Adrenal gland (tissue), 12 donors: Measurements from ENCODE around the gene RFWD3. TPM values are rescaled to one million over a fixed set of nuclear protein-coding genes. Genes with fewer than 3 reads are reported as not detected.

Experiments
- DNase-seq, 7 donors: peaks; one replicate each; pipeline ENCODE4 v3.0.0-alpha.2; 2019 to 2020
- H3K27ac ChIP-seq, 5 donors: fragments of 200-600 bp; sonication (generic) in 4 of 5; 1 replicate in 3 of 5; 2 replicates in 2 of 5; pipeline versions ENCODE4 v1.5.1 to v1.8.0; 2016 to 2020; ENCODE audit warnings: mild to moderate bottlenecking in 1 of 5
- H3K27me3 ChIP-seq: fragments of 200-600 bp; 2 replicates; pipeline ENCODE4 v1.8.0; 2021
- H3K36me3 ChIP-seq, 2 donors: fragments of 200-600 bp; replicated peaks in 1 of 2; 1 replicate in 1 of 2; 2 replicates in 1 of 2; pipeline versions ENCODE4 v1.5.1 to v1.8.0; 2018 to 2022
- H3K4me1 ChIP-seq, 2 donors: fragments of 200-600 bp; replicated peaks in 1 of 2; 1 replicate in 1 of 2; 2 replicates in 1 of 2; pipeline versions ENCODE4 v1.5.1 to v1.8.0; 2018 to 2021
- H3K4me3 ChIP-seq, 4 donors: fragments of 200-600 bp; sonication (generic) in 3 of 4; one replicate each; pipeline ENCODE4 v1.5.1; 2016 to 2018
- H3K9me3 ChIP-seq, 3 donors: fragments of 200-600 bp; sonication (generic) in 1 of 3; replicated peaks in 1 of 3; 1 replicate in 2 of 3; 2 replicates in 1 of 3; pipeline versions ENCODE4 v1.5.1 to v1.8.0; 2016 to 2021
- POLR2A ChIP-seq, 2 donors: fragments of 450-650 bp; IDR thresholded peaks; one replicate each; pipeline ENCODE4 v1.6.1; 2017; ENCODE audit warnings: antibody characterized with exemption in 2 of 2, mild to moderate bottlenecking in 2 of 2, moderate library complexity in 1 of 2
- WGBS, 4 donors: extraction: QIAGEN DNeasy Blood & Tissue Kit in 2 of 4; methylation state at CpG; one replicate each; pipeline versions ENCODE4 v1.1.5 to v1.1.7; 2013 to 2017; 5-methylcytosine and 5-hydroxymethylcytosine counted together
- intact Hi-C, 2 donors: fragments of 100-400 bp; cut with DNase I; formaldehyde crosslinking; loops; one replicate each; pipeline versions ENCODE4 v1.14.1 to v1.15.0; 2022 to 2023
- polyA plus RNA-seq, 3 donors: library from polyadenylated mRNA; stranded (reverse); fragments of 200-250 nt in 2 of 3; fragments of 350-450 nt in 1 of 3; fragmentation: Illumina TruSeq in 1 of 3; extraction: RNeasy Lipid Tissue Mini Kit (QIAGEN cat#74804) in 1 of 3; gene quantifications; one replicate each; pipeline ENCODE4 v1.2.3, GENCODE V29; 2013 to 2014
- total RNA-seq, 9 donors: library from RNA; depleted of rRNA in 4 of 9; stranded (reverse); fragments of >200 nt in 4 of 9; fragments of 120-200 nt in 1 of 9; fragmentation: NEBNext Ultra II Directional in 1 of 9; extraction: Animal tissue kit (Norgen Biotek cat#: 25700) in 1 of 9; gene quantifications; one replicate each; pipeline versions ENCODE4 v1.1.0 to v1.2.4, GENCODE V29; 2013 to 2023
- TF ChIP-seq, protein P1 (sequence below), 6 experiments: fragments of 450-650 bp in 4 of 6; fragments of 200-600 bp in 2 of 6; sonication (generic) in 1 of 6; IDR thresholded peaks; 1 replicate in 5 of 6; 2 replicates in 1 of 6; pipeline versions ENCODE4 v1.5.1 to v1.8.0; 2016 to 2021; ENCODE audit warnings: antibody characterized with exemption in 6 of 6, mild to moderate bottlenecking in 2 of 6, moderate library complexity in 1 of 6
- donor health status: healthy with polysubstance abuse.
- donor health status: Bipolar disorder and iron deficiency.
- donor health status: DM: yes; HTN: yes; CAD: no.
- donor health status: DM: no; HTN: no; CAD: no.
- donor health status: DM: no; HTN: no; CAD: no.
- donor health status: DM: yes; HTN: yes; CAD: no.

Gene RFWD3
- total and polyA plus RNA-seq, 12 donors, result 2.6 to 27.1 (median 11.9) TPM

DNA sequence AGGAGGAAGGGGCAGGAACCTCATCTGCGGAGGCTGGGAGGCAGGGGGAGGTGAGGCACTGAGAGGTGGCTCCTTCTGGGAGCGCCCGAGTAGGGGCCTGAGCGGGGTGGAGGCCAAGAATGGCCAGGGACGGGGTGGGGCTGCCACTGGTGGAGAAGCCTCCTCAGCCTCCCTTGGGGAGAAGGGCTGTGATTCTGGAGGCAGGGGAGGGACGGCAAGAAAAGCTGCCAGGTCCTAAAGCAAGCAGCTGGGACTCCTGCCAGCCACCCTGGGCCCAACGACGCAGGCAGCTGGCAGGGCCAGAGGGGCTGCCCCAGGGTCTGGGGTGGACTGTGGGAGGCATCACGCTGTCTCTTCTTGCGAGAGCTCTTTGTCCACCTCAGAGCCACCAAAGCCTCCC lies 46.6 kb upstream of the RFWD3 start:
- no peak overlapping the region for H3K27ac ChIP-seq
- 66 to 90% (median 86%) methylated on average over 6 to 10 of the region's 10 CpGs for WGBS, 4 donors
- no peaks in the 10 kb centered on the region for H3K9me3 ChIP-seq
- intact Hi-C loops, result loop anchor here in 1 of 2 donors (10.0 kb wide), 1 partner anchor 61 kb away; the partner anchor contains the start of gene FA2H
- H3K27me3 ChIP-seq, result no peaks in the 10 kb centered on the region
- H3K36me3 ChIP-seq, result no peaks in the 10 kb centered on the region
- H3K4me3 ChIP-seq, result no peak overlapping the region
- no peaks in the 10 kb centered on the region for H3K4me1 ChIP-seq
- TF ChIP-seq POLR2A (IDR thresholded peaks at IDR 0.05), result no peak
- TF ChIP-seq, protein P1, sequence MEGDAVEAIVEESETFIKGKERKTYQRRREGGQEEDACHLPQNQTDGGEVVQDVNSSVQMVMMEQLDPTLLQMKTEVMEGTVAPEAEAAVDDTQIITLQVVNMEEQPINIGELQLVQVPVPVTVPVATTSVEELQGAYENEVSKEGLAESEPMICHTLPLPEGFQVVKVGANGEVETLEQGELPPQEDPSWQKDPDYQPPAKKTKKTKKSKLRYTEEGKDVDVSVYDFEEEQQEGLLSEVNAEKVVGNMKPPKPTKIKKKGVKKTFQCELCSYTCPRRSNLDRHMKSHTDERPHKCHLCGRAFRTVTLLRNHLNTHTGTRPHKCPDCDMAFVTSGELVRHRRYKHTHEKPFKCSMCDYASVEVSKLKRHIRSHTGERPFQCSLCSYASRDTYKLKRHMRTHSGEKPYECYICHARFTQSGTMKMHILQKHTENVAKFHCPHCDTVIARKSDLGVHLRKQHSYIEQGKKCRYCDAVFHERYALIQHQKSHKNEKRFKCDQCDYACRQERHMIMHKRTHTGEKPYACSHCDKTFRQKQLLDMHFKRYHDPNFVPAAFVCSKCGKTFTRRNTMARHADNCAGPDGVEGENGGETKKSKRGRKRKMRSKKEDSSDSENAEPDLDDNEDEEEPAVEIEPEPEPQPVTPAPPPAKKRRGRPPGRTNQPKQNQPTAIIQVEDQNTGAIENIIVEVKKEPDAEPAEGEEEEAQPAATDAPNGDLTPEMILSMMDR (IDR thresholded peaks at IDR 0.05), result no peak
- DNase-seq, result no peak

DNA sequence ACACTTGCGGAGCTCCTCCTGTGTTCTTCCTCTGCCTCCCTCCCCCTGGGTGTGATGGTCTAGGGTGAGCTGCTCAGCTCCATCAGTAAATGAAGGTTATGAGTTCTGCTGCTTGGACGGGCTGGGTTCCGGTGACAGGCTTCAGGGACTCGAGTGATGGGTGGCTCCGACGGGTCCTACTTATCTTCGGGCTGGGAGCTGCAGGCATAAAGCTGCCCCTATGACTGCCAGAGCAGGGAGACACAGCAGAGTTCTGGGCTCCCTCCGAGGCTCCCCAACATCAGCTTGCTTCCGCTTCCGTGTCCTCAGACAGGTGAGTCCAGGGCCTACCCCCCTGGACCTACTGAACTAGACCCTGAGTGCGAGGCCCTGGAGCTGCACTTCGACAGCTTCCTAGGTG lies 45.3 kb upstream of the RFWD3 start:
- Histone ChIP-seq H3K27ac (no peak overlapping the region), H3K36me3 (no peaks in the 10 kb centered on the region), H3K4me1 (no peaks in the 10 kb centered on the region), H3K4me3 (no peak overlapping the region), H3K27me3 (no peaks in the 10 kb centered on the region), H3K9me3 (no peaks in the 10 kb centered on the region)
- intact Hi-C loops, result loop anchor here in 1 of 2 donors (10.0 kb wide), 1 partner anchor 63 kb away; the partner anchor contains the start of gene FA2H
- TF ChIP-seq, protein P1 (IDR thresholded peaks at IDR 0.05), result no peak
- no peak for TF ChIP-seq POLR2A (IDR thresholded peaks at IDR 0.05)
- no peak for DNase-seq
- 68 to 95% (median 91%) methylated on average over 6 to 12 of the region's 12 CpGs for WGBS, 4 donors

DNA sequence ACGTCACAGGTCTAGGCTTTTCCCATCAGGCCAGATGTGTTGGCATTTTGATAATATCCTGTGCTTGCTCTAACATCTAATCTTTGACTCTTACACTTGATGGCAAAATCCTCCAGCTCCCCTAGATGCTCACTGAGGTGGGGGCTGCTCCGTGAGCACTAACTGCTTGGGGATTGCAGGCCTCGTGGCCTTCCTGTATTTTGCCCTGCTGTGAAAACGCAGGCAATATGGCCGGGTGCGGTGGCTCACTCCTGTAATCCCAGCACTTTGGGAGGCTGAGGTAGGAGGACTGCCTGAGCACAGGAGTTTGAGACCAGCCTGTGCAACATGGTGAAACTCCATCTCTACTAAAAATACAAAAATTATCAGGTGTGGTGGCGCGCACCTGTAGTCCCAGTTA lies 43.7 kb upstream of the RFWD3 start:
- WGBS, 4 donors, result 91 to 97% (median 93%) methylated on average over 8 of the region's 8 CpGs
- no peaks in the 10 kb centered on the region for H3K27me3 ChIP-seq
- no peaks in the 10 kb centered on the region for H3K36me3 ChIP-seq
- intact Hi-C loops, result loop anchor here in 1 of 2 donors (10.0 kb wide), 1 partner anchor 64 kb away; the partner anchor contains the start of gene FA2H
- no peaks in the 10 kb centered on the region for H3K4me1 ChIP-seq
- no peak for DNase-seq
- TF ChIP-seq, protein P1 (IDR thresholded peaks at IDR 0.05), result no peak
- no peak for TF ChIP-seq POLR2A (IDR thresholded peaks at IDR 0.05)
- no peak overlapping the region for H3K4me3 ChIP-seq
- no peaks in the 10 kb centered on the region for H3K9me3 ChIP-seq
- no peak overlapping the region for H3K27ac ChIP-seq

DNA sequence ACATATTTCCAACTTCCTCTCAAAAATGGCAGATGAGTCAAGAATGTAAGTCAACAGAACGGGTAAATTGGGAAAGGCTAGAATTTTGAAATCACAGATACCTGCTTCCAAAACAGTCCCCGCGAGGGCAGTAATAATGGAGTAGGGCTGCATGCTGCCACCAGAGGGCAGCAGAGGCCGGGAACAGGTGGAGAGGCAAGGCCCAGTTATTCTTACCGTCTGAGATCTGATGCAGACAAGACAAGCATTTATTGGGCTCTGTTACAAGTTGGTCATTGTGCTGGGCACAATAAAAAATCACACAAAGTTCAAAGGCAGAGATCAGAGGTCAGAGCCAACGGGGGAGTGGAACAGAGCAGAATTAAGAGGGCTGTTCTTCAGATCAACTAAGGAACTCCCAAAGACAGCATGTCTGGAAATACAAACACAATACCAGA lies 42.8 kb upstream of the RFWD3 start:
- peak; percentile 75 to 90 (median 84) for DNase-seq
- 0% methylated on average over 6 of the region's 6 CpGs for WGBS, 4 donors
- Histone ChIP-seq H3K36me3 (no peaks in the 10 kb centered on the region), H3K4me3 (no peak overlapping the region), H3K4me1 (no peaks in the 10 kb centered on the region), H3K27ac (no peak overlapping the region), H3K9me3 (no peaks in the 10 kb centered on the region), H3K27me3 (no peaks in the 10 kb centered on the region)
- TF ChIP-seq POLR2A (IDR thresholded peaks at IDR 0.05), result no peak
- TF ChIP-seq, protein P1 (IDR thresholded peaks at IDR 0.05), result peak; percentile 92 to 97 (median 94)
- intact Hi-C loops, result loop anchor here (2.0 to 10.0 kb wide), 2 partner anchors 153 to 155 kb away; no protein-coding TSS in a partner anchor
